Activated CD4-positive, alpha-beta T cell treated with anti-CD3 and anti-CD28 coated beads for 4 hours (primary cell): ENCODE data around the gene BTF3L4.

ENCODE experiments used
- DNase-seq, 2 donors: peaks; one replicate each; pipeline ENCODE4 v3.0.0-alpha.2; 2020

Gene BTF3L4

DNA sequence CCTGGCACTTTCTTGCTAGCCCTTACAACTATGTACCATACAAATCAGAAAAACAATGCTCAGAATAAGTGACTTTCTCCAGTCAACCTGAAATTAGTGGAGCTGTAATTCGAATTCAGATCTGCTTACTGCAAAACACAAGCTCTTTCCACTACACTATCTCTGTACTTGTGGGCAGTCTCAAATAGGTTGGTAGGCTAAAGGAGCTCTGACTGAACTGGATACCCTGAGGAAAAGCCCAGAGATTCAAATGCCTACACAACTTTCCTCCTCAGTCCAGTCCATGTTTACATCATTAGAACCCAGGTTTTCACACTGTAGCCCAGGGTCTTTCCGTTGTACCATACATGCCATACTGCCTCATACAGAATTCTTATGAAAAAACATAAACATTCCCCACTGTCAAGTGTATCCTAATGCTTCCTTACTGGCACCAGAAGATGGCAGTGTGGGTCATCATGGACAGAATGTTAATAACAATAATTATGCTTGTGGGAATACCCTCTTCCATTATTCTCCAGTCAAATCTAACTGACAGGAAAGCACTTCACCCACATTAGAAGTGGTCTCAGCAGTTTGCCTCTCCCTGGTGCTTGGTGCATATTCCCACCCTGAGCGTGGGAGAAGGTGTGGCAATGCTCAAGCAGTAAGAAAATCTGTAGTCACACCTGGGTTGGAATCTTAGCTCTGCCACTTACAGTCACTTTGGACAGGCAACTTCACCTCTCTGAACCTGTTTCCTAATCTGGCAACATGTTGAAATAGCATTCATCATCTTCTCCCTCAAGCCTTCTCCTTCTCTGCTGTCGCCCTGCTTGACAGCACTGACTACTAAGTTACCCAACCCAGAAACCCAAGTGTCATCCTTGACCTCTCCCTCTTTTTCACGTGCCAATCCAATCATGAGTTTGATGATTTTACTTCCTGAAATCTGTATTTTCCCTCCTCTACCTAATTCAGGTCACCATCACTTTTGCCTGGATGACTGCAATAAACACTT is 71.4 kb downstream of the BTF3L4 start:
- DNase-seq, result peak; percentile 25 to 38

DNA sequence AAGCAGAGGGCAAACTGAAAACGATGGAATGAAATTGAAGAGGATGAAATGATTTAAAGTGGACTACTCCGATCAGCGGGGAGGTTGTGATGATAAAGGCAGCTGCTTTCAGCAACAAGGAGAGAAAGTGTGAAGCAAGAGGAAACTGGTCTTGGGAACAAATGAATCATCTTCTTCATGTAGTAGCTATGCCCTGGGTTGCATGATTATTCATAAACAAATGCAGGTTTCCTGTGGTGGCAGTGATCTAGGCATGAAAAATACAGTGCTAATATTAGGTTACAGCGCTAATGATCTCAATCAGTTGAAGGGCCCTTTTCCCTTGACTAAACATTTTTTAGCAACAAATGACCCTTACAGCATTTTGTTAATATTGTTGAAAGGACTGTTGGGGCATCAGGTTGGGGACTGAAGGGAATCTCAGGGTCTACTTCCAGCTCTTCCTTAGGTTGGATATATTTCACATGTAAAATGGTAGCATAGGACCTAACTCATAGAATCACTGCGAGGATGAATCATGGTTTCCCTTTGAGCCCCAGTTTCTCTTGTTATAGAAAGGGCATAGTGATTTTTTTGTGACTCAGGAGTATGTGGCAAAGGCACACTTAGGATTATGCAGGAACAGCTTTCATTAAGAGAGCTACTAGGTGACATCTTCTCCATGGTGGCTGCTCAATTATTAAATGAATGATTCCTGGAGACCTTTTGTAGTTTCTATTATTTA is 83.9 kb downstream of the BTF3L4 start:
- DNase-seq, result peak; percentile 35 to 49
